ENCODE results near the gene IGFBPL1. TPM values are rescaled to one million over a fixed set of nuclear protein-coding genes. Genes with fewer than 3 reads are reported as not detected.

Gene IGFBPL1
- total RNA-seq, 1 experiment from 2014 or later: 37.9 TPM

GRCh38 chr9:38413283-38413682 lies 11.0 kb downstream of the IGFBPL1 start:
- H3K4me2 ChIP-seq (ENCODE audit: insufficient read depth, insufficient read length, low read length): no peak overlapping the region
- H3K27me3 ChIP-seq (ENCODE audit: insufficient read depth, low read length): no peaks in the 10 kb centered on the region
- no peak overlapping the region for H2AFZ ChIP-seq (ENCODE audit: low read length)
- H2BK120ac ChIP-seq (ENCODE audit: low read depth, low read length, poor library complexity, severe bottlenecking): no peak overlapping the region
- no peak overlapping the region for H4K91ac ChIP-seq (ENCODE audit: insufficient read length, low read depth, low read length)
- no peak overlapping the region; a peak in 1 of 5 replicates for H3K4me3 Mint-ChIP-seq
- no peaks in the 10 kb centered on the region for H3K79me1 ChIP-seq (ENCODE audit: insufficient read depth, low read depth, low read length, poor library complexity, severe bottlenecking)
- no peak overlapping the region for H3K27ac Mint-ChIP-seq
- no peak overlapping the region for H3K23ac ChIP-seq (ENCODE audit: insufficient read length, low read depth, low read length)
- H3K4ac ChIP-seq (ENCODE audit: low read depth, low read length): no peak overlapping the region
- H2BK12ac ChIP-seq (ENCODE audit: insufficient read length, low read depth, low read length): no peak overlapping the region
- no peak overlapping the region for H3K9ac ChIP-seq (ENCODE audit: extremely low read depth, insufficient read length, low read length)
- no peak overlapping the region for H3K56ac ChIP-seq (ENCODE audit: insufficient read length, low read depth, low read length)
- H3K36me3 Mint-ChIP-seq (ENCODE audit: insufficient read depth in 1 of 3, low read depth in 3 of 3): peaks cover 0 to 13% (median 0%) of the 10 kb centered on the region in 3 experiments; a peak in 3 of 7 replicates
- H3T11ph ChIP-seq (ENCODE audit: low read length): no peak overlapping the region
- H3K27ac ChIP-seq (ENCODE audit: insufficient read length, low read depth, low read length): no peak overlapping the region
- H3K79me2 ChIP-seq (ENCODE audit: insufficient read depth, low read length): no peaks in the 10 kb centered on the region
- H3K23me2 ChIP-seq (ENCODE audit: insufficient read length, low read depth, low read length, poor library complexity, severe bottlenecking): no peaks in the 10 kb centered on the region
- DNase-seq: no peak
- H4K5ac ChIP-seq (ENCODE audit: insufficient read length, low read depth, low read length): no peak overlapping the region
- H3K14ac ChIP-seq (ENCODE audit: insufficient read depth, low read length): no peak overlapping the region
- no peak overlapping the region for H2BK5ac ChIP-seq (ENCODE audit: insufficient read length, low read length)
- H4K8ac ChIP-seq (replicated peaks; ENCODE audit: insufficient read length, low read depth, low read length): no peak overlapping the region
- no peaks in the 10 kb centered on the region for H3K9me3 Mint-ChIP-seq
- no peaks in the 10 kb centered on the region for H3K27me3 Mint-ChIP-seq (ENCODE audit: low read depth)
- TF ChIP-seq CTCF (conservative IDR thresholded peaks at IDR 0.05): no peak
- no CpG with 5 or more reads among the region's 7 CpGs for WGBS (ENCODE audit: extremely low coverage, insufficient read length, low lambda C conversion rate)
- no peaks in the 10 kb centered on the region for H4K20me1 ChIP-seq (ENCODE audit: control insufficient read depth, insufficient read depth, insufficient read length)
- H3K4me1 ChIP-seq (ENCODE audit: insufficient read depth, low read length): no peaks in the 10 kb centered on the region
- H2AK5ac ChIP-seq (ENCODE audit: insufficient read length, low read length): no peak overlapping the region
- H3K9me3 ChIP-seq (ENCODE audit: control insufficient read depth, low read depth, low read length): no peaks in the 10 kb centered on the region
- peaks cover 16 to 26% of the 10 kb centered on the region in 2 experiments for H3K4me1 Mint-ChIP-seq
- no peak overlapping the region for H2BK15ac ChIP-seq (ENCODE audit: low read depth, low read length)
- no peak overlapping the region for H2BK20ac ChIP-seq (ENCODE audit: low read depth, low read length, poor library complexity, severe bottlenecking)
- no peak overlapping the region for H3K18ac ChIP-seq (ENCODE audit: insufficient read length, low read depth, low read length)
